GM12878 (cell line): ENCODE results near the gene ARHGAP15.

Experiments used
- CBFB ChIP-seq: IDR thresholded peaks from 2 replicates; pipeline ENCODE4 v1.6.1; 2016; ENCODE audit warnings: antibody characterized with exemption, low read depth
- CHD1 ChIP-seq: IDR thresholded peaks from 2 replicates; pipeline ENCODE4 v1.6.1; 2012; ENCODE audit warnings: low read depth, low read length, improper control_type of control experiment
- CREB1 ChIP-seq: IDR thresholded peaks from 2 replicates; pipeline ENCODE4 v1.6.1; 2012; ENCODE audit warnings: low read depth, mild to moderate bottlenecking, inconsistent platforms
- CTCF ChIP-seq, 3 experiments: IDR thresholded peaks in 2 of 3; conservative IDR thresholded peaks in 1 of 3; 2 replicates each; pipeline ENCODE4 v1.5.1; 2011; ENCODE audit warnings: low read depth in 3 of 3, low read length in 3 of 3, mild to moderate bottlenecking in 3 of 3, control low read depth in 2 of 3, moderate library complexity in 2 of 3, inconsistent platforms in 1 of 3, mixed read lengths in 1 of 3; ENCODE audit not compliant: control insufficient read depth in 2 of 3, insufficient read depth in 1 of 3; ENCODE audit errors: extremely low read depth in 1 of 3
- GABPA ChIP-seq: IDR thresholded peaks from 2 replicates; pipeline ENCODE4 v1.6.1; 2014; ENCODE audit warnings: antibody characterized with exemption, low read depth, mild to moderate bottlenecking, inconsistent platforms
- PAX8 ChIP-seq: fragments of 450-650 bp; IDR thresholded peaks from 2 replicates; pipeline ENCODE4 v1.6.1; 2017; ENCODE audit warnings: mild to moderate bottlenecking, moderate library complexity
- POLR2A ChIP-seq: IDR thresholded peaks from 2 replicates; pipeline ENCODE4 v1.6.1; 2011; ENCODE audit warnings: low read depth, mild to moderate bottlenecking, low read length
- POLR2AphosphoS5 ChIP-seq: IDR thresholded peaks from 2 replicates; pipeline ENCODE4 v1.6.1; 2011; ENCODE audit warnings: mild to moderate bottlenecking, low read length, inconsistent platforms
- SREBF1 ChIP-seq: IDR thresholded peaks from 2 replicates; pipeline ENCODE4 v1.6.1; 2012; ENCODE audit warnings: mild to moderate bottlenecking, low read length
- SRF ChIP-seq, 2 experiments: IDR thresholded peaks; 2 replicates each; pipeline ENCODE4 v1.6.1; 2011; ENCODE audit warnings: low read depth in 2 of 2, low read length in 2 of 2, mild to moderate bottlenecking in 1 of 2, moderate library complexity in 1 of 2
- ZBTB40 ChIP-seq: fragments of 450-650 bp; IDR thresholded peaks from 2 replicates; pipeline ENCODE4 v1.6.1; 2016; ENCODE audit warnings: mild to moderate bottlenecking, moderate library complexity, borderline replicate concordance
- ZNF274 ChIP-seq: IDR thresholded peaks from one replicate; pipeline ENCODE4 v1.8.0; 2011; ENCODE audit not compliant: insufficient read length, insufficient read depth
- TF ChIP-seq, protein P1 (sequence below): fragments of 450-650 bp; formaldehyde crosslinking; IDR thresholded peaks from 2 replicates; pipeline ENCODE4 v1.4.0; 2022; ENCODE audit warnings: mild to moderate bottlenecking, moderate library complexity
- TF ChIP-seq, protein P2 (sequence below): fragments of 450-650 bp; IDR thresholded peaks from 2 replicates; pipeline ENCODE4 v1.6.1; 2014; ENCODE audit warnings: mild to moderate bottlenecking

- TF ChIP-seq CTCF (IDR thresholded peaks at IDR 0.05 in 2 of 3, conservative IDR thresholded peaks at IDR 0.05 in 1 of 3; ENCODE audit: control insufficient read depth in 2 of 3, extremely low read depth in 1 of 3, insufficient read depth in 1 of 3, low read depth in 3 of 3, low read length in 3 of 3) (no peak), CREB1 (no peak), POLR2A (no peak), ZNF274 (no peak), GABPA (no peak), PAX8 (no peak), POLR2AphosphoS5 (no peak), SRF (IDR thresholded peaks at IDR 0.05; ENCODE audit: low read depth in 2 of 2, low read length in 2 of 2) (no peak), CHD1 (no peak), CBFB (no peak), SREBF1 (no peak), ZBTB40 (no peak)
- TF ChIP-seq, protein P1, sequence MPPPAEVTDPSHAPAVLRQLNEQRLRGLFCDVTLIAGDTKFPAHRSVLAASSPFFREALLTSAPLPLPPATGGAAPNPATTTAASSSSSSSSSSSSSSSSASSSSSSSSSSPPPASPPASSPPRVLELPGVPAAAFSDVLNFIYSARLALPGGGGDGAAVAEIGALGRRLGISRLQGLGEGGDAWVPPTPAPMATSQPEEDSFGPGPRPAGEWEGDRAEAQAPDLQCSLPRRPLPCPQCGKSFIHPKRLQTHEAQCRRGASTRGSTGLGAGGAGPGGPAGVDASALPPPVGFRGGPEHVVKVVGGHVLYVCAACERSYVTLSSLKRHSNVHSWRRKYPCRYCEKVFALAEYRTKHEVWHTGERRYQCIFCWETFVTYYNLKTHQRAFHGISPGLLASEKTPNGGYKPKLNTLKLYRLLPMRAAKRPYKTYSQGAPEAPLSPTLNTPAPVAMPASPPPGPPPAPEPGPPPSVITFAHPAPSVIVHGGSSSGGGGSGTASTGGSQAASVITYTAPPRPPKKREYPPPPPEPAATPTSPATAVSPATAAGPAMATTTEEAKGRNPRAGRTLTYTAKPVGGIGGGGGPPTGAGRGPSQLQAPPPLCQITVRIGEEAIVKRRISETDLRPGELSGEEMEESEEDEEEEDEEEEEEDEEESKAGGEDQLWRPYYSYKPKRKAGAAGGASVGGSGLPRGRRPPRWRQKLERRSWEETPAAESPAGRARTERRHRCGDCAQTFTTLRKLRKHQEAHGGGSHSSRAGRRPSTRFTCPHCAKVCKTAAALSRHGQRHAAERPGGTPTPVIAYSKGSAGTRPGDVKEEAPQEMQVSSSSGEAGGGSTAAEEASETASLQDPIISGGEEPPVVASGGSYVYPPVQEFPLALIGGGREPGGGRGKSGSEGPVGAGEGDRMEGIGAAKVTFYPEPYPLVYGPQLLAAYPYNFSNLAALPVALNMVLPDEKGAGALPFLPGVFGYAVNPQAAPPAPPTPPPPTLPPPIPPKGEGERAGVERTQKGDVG (CRISPR knock-in tag): no peak
- TF ChIP-seq, protein P2, sequence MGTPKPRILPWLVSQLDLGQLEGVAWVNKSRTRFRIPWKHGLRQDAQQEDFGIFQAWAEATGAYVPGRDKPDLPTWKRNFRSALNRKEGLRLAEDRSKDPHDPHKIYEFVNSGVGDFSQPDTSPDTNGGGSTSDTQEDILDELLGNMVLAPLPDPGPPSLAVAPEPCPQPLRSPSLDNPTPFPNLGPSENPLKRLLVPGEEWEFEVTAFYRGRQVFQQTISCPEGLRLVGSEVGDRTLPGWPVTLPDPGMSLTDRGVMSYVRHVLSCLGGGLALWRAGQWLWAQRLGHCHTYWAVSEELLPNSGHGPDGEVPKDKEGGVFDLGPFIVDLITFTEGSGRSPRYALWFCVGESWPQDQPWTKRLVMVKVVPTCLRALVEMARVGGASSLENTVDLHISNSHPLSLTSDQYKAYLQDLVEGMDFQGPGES: no peak
Measured at GRCh38 chr2:143158098-143158497, 28.9 kb downstream of the ARHGAP15 start.
